ENCODE results near the gene DMRTC2. TPM values are rescaled to one million over a fixed set of nuclear protein-coding genes. Genes with fewer than 3 reads are reported as not detected.

Gene DMRTC2
- total RNA-seq: not detected in 2 replicates
- long read RNA-seq: 0 reads

- Mint-ChIP-seq H3K4me3 (ENCODE audit: unreplicated experiment) (no peak within 1 kb of the TSS), H3K4me1 (ENCODE audit: unreplicated experiment) (no peaks in the 10 kb centered on the region), H3K9me3 (ENCODE audit: unreplicated experiment) (no peaks in the 10 kb centered on the region), H3K27ac (ENCODE audit: unreplicated experiment) (no peak within 1 kb of the TSS), H3K27me3 (ENCODE audit: unreplicated experiment) (peaks cover 18% of the 10 kb centered on the region), H3K36me3 (ENCODE audit: unreplicated experiment) (no peaks in the 10 kb centered on the region)
- DNase-seq (ENCODE audit: extremely low spot score, unreplicated experiment): no peak
- TF ChIP-seq CTCF (IDR thresholded peaks at IDR 0.05): no peak
Measured at GRCh38 chr19:41845001-41845050, at the start of gene DMRTC2. DMRTC2 (plus strand) TSS chr19:41845042; CDS start chr19:41847429, 2,387 bp downstream.

- H3K9me3 Mint-ChIP-seq (ENCODE audit: unreplicated experiment): no peaks in the 10 kb centered on the region
- no peak within 1 kb of the TSS for H3K4me3 Mint-ChIP-seq (ENCODE audit: unreplicated experiment)
- peaks cover 32% of the 10 kb centered on the region for H3K27me3 Mint-ChIP-seq (ENCODE audit: unreplicated experiment)
- no peak for TF ChIP-seq CTCF (IDR thresholded peaks at IDR 0.05)
- no peaks in the 10 kb centered on the region for H3K4me1 Mint-ChIP-seq (ENCODE audit: unreplicated experiment)
- no peak within 1 kb of the TSS for H3K27ac Mint-ChIP-seq (ENCODE audit: unreplicated experiment)
- DNase-seq (ENCODE audit: extremely low spot score, unreplicated experiment): no peak
- no peaks in the 10 kb centered on the region for H3K36me3 Mint-ChIP-seq (ENCODE audit: unreplicated experiment)
Measured at GRCh38 chr19:41796362-41796761, 48.5 kb upstream of the DMRTC2 start, which contains the start of gene CEACAM3. CEACAM3 (plus strand) TSS chr19:41796587; CDS start chr19:41796678, 91 bp downstream.

- Mint-ChIP-seq H3K9me3 (ENCODE audit: unreplicated experiment) (no peaks in the 10 kb centered on the region), H3K4me3 (ENCODE audit: unreplicated experiment) (no peak overlapping the region), H3K27me3 (ENCODE audit: unreplicated experiment) (peaks cover 33% of the 10 kb centered on the region), H3K4me1 (ENCODE audit: unreplicated experiment) (no peaks in the 10 kb centered on the region), H3K27ac (ENCODE audit: unreplicated experiment) (no peak overlapping the region), H3K36me3 (ENCODE audit: unreplicated experiment) (no peaks in the 10 kb centered on the region)
- no peak for TF ChIP-seq CTCF (IDR thresholded peaks at IDR 0.05)
- DNase-seq (ENCODE audit: extremely low spot score, unreplicated experiment): no peak
Measured at GRCh38 chr19:41796901-41797300, 47.9 kb upstream of the DMRTC2 start.

GRCh38 chr19:41799444-41800000 lies 45.3 kb upstream of the DMRTC2 start:
- no peak overlapping the region for H3K4me3 Mint-ChIP-seq (ENCODE audit: unreplicated experiment)
- H3K4me1 Mint-ChIP-seq (ENCODE audit: unreplicated experiment): no peaks in the 10 kb centered on the region
- H3K9me3 Mint-ChIP-seq (ENCODE audit: unreplicated experiment): no peaks in the 10 kb centered on the region
- no peak for TF ChIP-seq CTCF (IDR thresholded peaks at IDR 0.05)
- H3K27me3 Mint-ChIP-seq (ENCODE audit: unreplicated experiment): peaks cover 24% of the 10 kb centered on the region
- no peak overlapping the region for H3K27ac Mint-ChIP-seq (ENCODE audit: unreplicated experiment)
- DNase-seq (ENCODE audit: extremely low spot score, unreplicated experiment): no peak
- H3K36me3 Mint-ChIP-seq (ENCODE audit: unreplicated experiment): no peaks in the 10 kb centered on the region

GRCh38 chr19:41801031-41801430 lies 43.8 kb upstream of the DMRTC2 start:
- Mint-ChIP-seq H3K4me1 (ENCODE audit: unreplicated experiment) (no peaks in the 10 kb centered on the region), H3K9me3 (ENCODE audit: unreplicated experiment) (no peaks in the 10 kb centered on the region), H3K4me3 (ENCODE audit: unreplicated experiment) (no peak overlapping the region), H3K27ac (ENCODE audit: unreplicated experiment) (no peak overlapping the region), H3K27me3 (ENCODE audit: unreplicated experiment) (peaks cover 22% of the 10 kb centered on the region), H3K36me3 (ENCODE audit: unreplicated experiment) (no peaks in the 10 kb centered on the region)
- no peak for DNase-seq (ENCODE audit: extremely low spot score, unreplicated experiment)
- no peak for TF ChIP-seq CTCF (IDR thresholded peaks at IDR 0.05)
